OCI-LY3 (cell line): ENCODE data around the gene TUBGCP3.
"Not testable (repeated sequence)": the region's sequence is repeated elsewhere in the genome, so short reads cannot be mapped to it uniquely, and the experiment has no call there.

Experiments
- H2AFZ ChIP-seq: fragments of 200-600, 300-600 bp; shearing (Covaris generic); 2 replicates; pipeline ENCODE4 v1.6.0; 2014; ENCODE audit warnings: antibody characterized with exemption, low read depth, low read length
- H3K27ac ChIP-seq: fragments of 200-600, 300-600 bp; sonication (generic); 2 replicates; pipeline ENCODE4 v1.5.1; 2014; ENCODE audit warnings: mild to moderate bottlenecking, low read length, moderate library complexity, mixed read lengths
- H3K27me3 ChIP-seq: fragments of 200-600, 300-600 bp; sonication (generic); 2 replicates; pipeline ENCODE4 v1.6.1; 2014; ENCODE audit warnings: low read depth, low read length, mixed read lengths
- H3K36me3 ChIP-seq: fragments of 200-600, 300-600 bp; sonication (generic); replicated peaks from 2 replicates; pipeline ENCODE3; 2014; ENCODE audit warnings: low read depth, low read length, mixed read lengths
- H3K4me1 ChIP-seq: fragments of 300-600, 200-600 bp; sonication (generic); 2 replicates; pipeline ENCODE4 v1.6.1; 2014; ENCODE audit warnings: low read length, mixed read lengths
- H3K4me2 ChIP-seq: fragments of 200-600, 300-600 bp; sonication (generic); 2 replicates; pipeline ENCODE4 v1.6.1; 2014; ENCODE audit warnings: low read length, mixed read lengths
- H3K4me3 ChIP-seq: fragments of 300-600, 200-600 bp; sonication (generic); 2 replicates; pipeline ENCODE4 v1.5.1; 2014; ENCODE audit warnings: antibody characterized with exemption, mild to moderate bottlenecking, low read length, moderate library complexity
- H3K79me2 ChIP-seq: fragments of 300-600, 200-600 bp; shearing (Covaris generic); 2 replicates; pipeline ENCODE4 v1.6.1; 2014; ENCODE audit warnings: mild to moderate bottlenecking, low read length, mixed read lengths
- H3K9ac ChIP-seq: fragments of 300-600, 200-600 bp; shearing (Covaris generic); 2 replicates; pipeline ENCODE4 v1.6.0; 2014; ENCODE audit warnings: mild to moderate bottlenecking, low read length, moderate library complexity
- H3K9me3 ChIP-seq: fragments of 200-600, 300-600 bp; shearing (Covaris generic); 2 replicates; pipeline ENCODE4 v1.6.1; 2014; ENCODE audit warnings: low read length, mixed read lengths; ENCODE audit not compliant: insufficient read depth
- H4K20me1 ChIP-seq: fragments of 200-600, 300-600 bp; sonication (generic); 2 replicates; pipeline ENCODE4 v1.6.1; 2016; ENCODE audit warnings: low read length, mixed read lengths; ENCODE audit not compliant: insufficient read depth
- EZH2phosphoT487 ChIP-seq: fragments of 200-600 bp; shearing (Covaris generic); IDR thresholded peaks from 2 replicates; pipeline ENCODE4 v1.6.1; 2018; ENCODE audit warnings: antibody characterized with exemption, mixed run types, low read depth
- TF ChIP-seq, protein P1 (sequence below): fragments of 200-600, 300-600 bp; sonication (generic); IDR thresholded peaks from 2 replicates; pipeline ENCODE4 v1.5.1; 2014; ENCODE audit warnings: antibody characterized with exemption, low read length, low read depth

The TUBGCP3 gene

DNA sequence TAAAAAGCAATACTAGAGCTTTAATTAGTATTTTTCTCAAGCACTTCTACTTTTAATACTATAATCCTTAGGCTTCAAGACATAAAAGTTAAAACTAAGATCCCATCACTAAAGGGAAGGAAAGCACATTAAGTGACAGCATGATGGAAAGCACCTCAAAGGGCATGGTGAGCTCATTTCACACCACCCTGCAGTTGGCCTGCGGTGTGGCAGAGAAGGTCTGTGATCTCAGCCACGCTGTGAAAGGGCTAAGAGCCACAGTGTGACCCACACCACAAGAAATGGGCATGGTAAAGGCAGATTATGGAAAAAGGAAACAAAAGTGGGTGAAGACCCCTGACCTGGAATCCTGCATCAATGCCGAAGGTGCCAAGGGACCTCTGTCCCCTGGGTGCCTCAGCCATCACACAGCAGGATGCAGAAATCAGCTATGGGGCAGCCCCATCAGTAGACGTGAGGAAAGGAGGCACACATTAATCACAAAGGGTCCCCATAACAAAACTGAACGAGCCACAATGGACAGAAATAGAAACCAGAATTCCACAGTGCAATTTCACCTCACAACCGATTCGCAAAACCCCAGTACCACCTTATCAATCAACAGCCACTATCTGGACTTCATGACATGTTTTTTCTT, 33.6 kb downstream of the TUBGCP3 start:
- TF ChIP-seq, protein P1, sequence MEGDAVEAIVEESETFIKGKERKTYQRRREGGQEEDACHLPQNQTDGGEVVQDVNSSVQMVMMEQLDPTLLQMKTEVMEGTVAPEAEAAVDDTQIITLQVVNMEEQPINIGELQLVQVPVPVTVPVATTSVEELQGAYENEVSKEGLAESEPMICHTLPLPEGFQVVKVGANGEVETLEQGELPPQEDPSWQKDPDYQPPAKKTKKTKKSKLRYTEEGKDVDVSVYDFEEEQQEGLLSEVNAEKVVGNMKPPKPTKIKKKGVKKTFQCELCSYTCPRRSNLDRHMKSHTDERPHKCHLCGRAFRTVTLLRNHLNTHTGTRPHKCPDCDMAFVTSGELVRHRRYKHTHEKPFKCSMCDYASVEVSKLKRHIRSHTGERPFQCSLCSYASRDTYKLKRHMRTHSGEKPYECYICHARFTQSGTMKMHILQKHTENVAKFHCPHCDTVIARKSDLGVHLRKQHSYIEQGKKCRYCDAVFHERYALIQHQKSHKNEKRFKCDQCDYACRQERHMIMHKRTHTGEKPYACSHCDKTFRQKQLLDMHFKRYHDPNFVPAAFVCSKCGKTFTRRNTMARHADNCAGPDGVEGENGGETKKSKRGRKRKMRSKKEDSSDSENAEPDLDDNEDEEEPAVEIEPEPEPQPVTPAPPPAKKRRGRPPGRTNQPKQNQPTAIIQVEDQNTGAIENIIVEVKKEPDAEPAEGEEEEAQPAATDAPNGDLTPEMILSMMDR, result no peak
- TF ChIP-seq EZH2phosphoT487, result no peak

DNA sequence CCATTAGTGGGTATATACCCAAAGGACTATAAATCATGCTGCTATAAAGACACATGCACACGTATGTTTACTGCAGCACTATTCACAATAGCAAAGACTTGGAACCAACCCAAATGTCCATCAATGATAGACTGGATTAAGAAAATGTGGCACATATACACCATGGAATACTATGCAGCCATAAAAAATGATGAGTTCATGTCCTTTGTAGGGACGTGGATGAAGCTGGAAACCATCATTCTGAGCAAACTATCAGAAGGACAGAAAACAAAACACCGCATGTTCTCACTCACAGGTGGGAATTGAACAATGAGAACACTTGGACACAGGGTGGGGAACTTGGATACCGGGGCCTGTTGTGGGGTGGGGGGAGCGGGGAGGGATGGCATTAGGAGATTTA, 39.0 kb downstream of the TUBGCP3 start:
- not testable (repeated sequence) for H3K27me3 ChIP-seq, H3K9ac ChIP-seq, H2AFZ ChIP-seq, H3K9me3 ChIP-seq, H3K4me1 ChIP-seq, H3K4me3 ChIP-seq, H4K20me1 ChIP-seq, H3K4me2 ChIP-seq, H3K27ac ChIP-seq, H3K79me2 ChIP-seq
- peaks cover 64% of the 10 kb centered on the region for H3K36me3 ChIP-seq

More for the DNA sequence above, 33.6 kb downstream of the TUBGCP3 start:
- Histone ChIP-seq H4K20me1 (0 out of 2 replicates have a peak, but pooled peaks cover 9% of the 10 kb centered on the region), H3K9me3 (no peaks in the 10 kb centered on the region), H3K36me3 (peaks cover 77% of the 10 kb centered on the region), H2AFZ (no peak overlapping the region), H3K4me3 (no peak overlapping the region), H3K4me2 (no peak overlapping the region), H3K27ac (no peak overlapping the region), H3K27me3 (no peaks in the 10 kb centered on the region), H3K4me1 (no peaks in the 10 kb centered on the region), H3K9ac (no peak overlapping the region), H3K79me2 (peaks cover 19% of the 10 kb centered on the region)

DNA sequence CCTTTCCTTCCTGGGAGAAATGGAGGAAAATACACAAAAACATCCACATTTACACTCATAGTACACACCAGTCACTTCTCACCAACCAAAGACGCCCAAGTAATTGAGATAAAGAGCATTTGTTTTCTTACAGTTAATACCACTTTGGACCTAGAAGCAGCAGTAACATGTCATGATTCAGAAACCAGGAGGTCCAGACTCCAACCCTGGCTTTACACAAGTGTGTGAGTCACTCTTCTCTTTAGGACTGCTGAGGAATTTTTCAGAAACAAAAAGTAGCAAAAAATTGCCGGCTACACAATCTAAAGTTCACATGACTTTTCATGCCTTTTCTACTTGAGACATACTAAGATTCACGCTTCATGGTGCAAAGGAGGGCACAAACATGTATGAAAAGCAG, 42.1 kb downstream of the TUBGCP3 start:
- H3K27ac ChIP-seq, result no peak overlapping the region
- no peaks in the 10 kb centered on the region for H3K79me2 ChIP-seq
- H3K9ac ChIP-seq, result no peak overlapping the region
- no peaks in the 10 kb centered on the region for H4K20me1 ChIP-seq
- no peaks in the 10 kb centered on the region for H3K27me3 ChIP-seq
- TF ChIP-seq, protein P1, result no peak
- TF ChIP-seq EZH2phosphoT487, result no peak
- H3K9me3 ChIP-seq, result no peaks in the 10 kb centered on the region
- no peaks in the 10 kb centered on the region for H3K4me1 ChIP-seq
- peaks cover 40% of the 10 kb centered on the region for H3K36me3 ChIP-seq
- H2AFZ ChIP-seq, result no peak overlapping the region
- no peak overlapping the region for H3K4me2 ChIP-seq
- H3K4me3 ChIP-seq, result no peak overlapping the region

DNA sequence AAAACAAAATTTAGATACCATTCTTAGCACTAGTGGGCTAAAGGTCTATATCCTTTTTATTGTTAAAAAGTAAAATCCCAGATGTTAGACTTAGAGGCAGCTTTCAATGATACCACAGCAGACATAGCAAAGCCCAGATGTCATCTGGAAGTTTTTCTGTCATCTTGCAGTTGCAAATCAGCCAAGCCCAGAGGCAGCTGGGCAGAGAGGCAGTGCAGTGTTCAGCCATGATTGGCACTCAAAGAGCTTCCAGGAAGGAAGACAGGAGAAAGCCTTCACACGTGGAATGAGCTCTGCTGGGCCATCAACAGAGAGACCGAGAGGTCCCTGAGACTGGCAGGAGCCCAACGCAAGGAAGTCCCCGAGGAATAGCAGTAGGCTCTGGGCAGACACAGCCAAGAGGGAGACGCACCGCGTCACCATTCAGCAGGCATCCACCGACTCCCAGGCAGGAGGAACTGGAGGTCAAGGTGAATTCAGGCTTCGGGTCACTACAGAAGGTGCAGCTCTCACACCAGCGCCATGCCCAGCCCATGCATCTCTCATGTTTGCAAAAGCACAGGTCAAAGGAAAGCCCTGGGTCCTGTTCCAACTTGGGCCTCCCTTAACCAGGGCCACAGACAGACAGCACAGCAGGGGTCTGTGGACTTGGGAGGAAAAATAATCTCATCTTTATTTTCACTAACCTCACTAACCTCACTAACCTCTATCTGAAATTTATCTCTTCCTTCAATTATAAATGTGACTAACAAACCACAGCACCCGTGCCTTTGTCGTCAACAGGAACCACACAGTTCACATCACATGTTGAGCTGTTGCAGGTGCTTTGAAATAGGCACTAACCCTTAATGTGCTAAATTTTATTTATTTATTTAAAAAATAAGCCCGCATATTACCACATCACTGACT, 54.9 kb downstream of the TUBGCP3 start:
- H3K4me1 ChIP-seq, result no peaks in the 10 kb centered on the region
- H3K9ac ChIP-seq, result no peak overlapping the region
- no peaks in the 10 kb centered on the region for H4K20me1 ChIP-seq
- H3K79me2 ChIP-seq, result no peaks in the 10 kb centered on the region
- TF ChIP-seq, protein P1, result no peak
- no peak for TF ChIP-seq EZH2phosphoT487
- H2AFZ ChIP-seq, result no peak overlapping the region
- no peaks in the 10 kb centered on the region for H3K9me3 ChIP-seq
- no peak overlapping the region for H3K4me2 ChIP-seq
- H3K27ac ChIP-seq, result no peak overlapping the region
- peaks cover 10% of the 10 kb centered on the region for H3K36me3 ChIP-seq
- H3K4me3 ChIP-seq, result no peak overlapping the region
- H3K27me3 ChIP-seq, result no peaks in the 10 kb centered on the region
